Measurements from ENCODE around the gene STX7.

Gene STX7

GRCh38 chr6:132430110-132430509 is 82.8 kb downstream of the STX7 start:
- no peak for DNase-seq (ENCODE audit: low spot score)
- no peak for TF ChIP-seq CTCF (IDR thresholded peaks at IDR 0.05; ENCODE audit: extremely low read depth, insufficient read depth, missing control alignments)
- in situ Hi-C loops (cut with MboI; ENCODE audit: low pct_unique_long_range_greater_than_20kb, low sequenced_read_pairs, unreplicated experiment) = no loop called here

- TF ChIP-seq CTCF (IDR thresholded peaks at IDR 0.05; ENCODE audit: extremely low read depth, insufficient read depth, missing control alignments) = no peak
- in situ Hi-C loops (cut with MboI; ENCODE audit: low pct_unique_long_range_greater_than_20kb, low sequenced_read_pairs, unreplicated experiment) = no loop called here
- no peak for DNase-seq (ENCODE audit: low spot score)
Measured at GRCh38 chr6:132425176-132425575, 87.7 kb downstream of the STX7 start.

- in situ Hi-C loops (cut with MboI; ENCODE audit: low pct_unique_long_range_greater_than_20kb, low sequenced_read_pairs, unreplicated experiment) = no loop called here
- no peak for TF ChIP-seq CTCF (IDR thresholded peaks at IDR 0.05; ENCODE audit: extremely low read depth, insufficient read depth, missing control alignments)
- DNase-seq (ENCODE audit: low spot score) = no peak
Measured at GRCh38 chr6:132423839-132424238, 89.1 kb downstream of the STX7 start.

GRCh38 chr6:132418235-132418965 is 94.5 kb downstream of the STX7 start:
- DNase-seq (ENCODE audit: low spot score) = no peak
- no peak for TF ChIP-seq CTCF (IDR thresholded peaks at IDR 0.05; ENCODE audit: extremely low read depth, insufficient read depth, missing control alignments)
- in situ Hi-C loops (cut with MboI; ENCODE audit: low pct_unique_long_range_greater_than_20kb, low sequenced_read_pairs, unreplicated experiment) = no loop called here

- no peak for TF ChIP-seq CTCF (IDR thresholded peaks at IDR 0.05; ENCODE audit: extremely low read depth, insufficient read depth, missing control alignments)
- in situ Hi-C loops (cut with MboI; ENCODE audit: low pct_unique_long_range_greater_than_20kb, low sequenced_read_pairs, unreplicated experiment) = no loop called here
- no peak for DNase-seq (ENCODE audit: low spot score)
Measured at GRCh38 chr6:132414761-132415160, 98.2 kb downstream of the STX7 start.

- in situ Hi-C loops (cut with MboI; ENCODE audit: low pct_unique_long_range_greater_than_20kb, low sequenced_read_pairs, unreplicated experiment) = no loop called here
- no peak for TF ChIP-seq CTCF (IDR thresholded peaks at IDR 0.05; ENCODE audit: extremely low read depth, insufficient read depth, missing control alignments)
- no peak for DNase-seq (ENCODE audit: low spot score)
Measured at GRCh38 chr6:132414322-132414721, 98.6 kb downstream of the STX7 start.
